Karpas-422 (cell line): Measurements from ENCODE around the gene BRI3BP. TPM values are rescaled to one million over a fixed set of nuclear protein-coding genes. Genes with fewer than 3 reads are reported as not detected.

Source experiments
- DNase-seq: peaks from one replicate; pipeline ENCODE4 v3.0.0-alpha.2; 2015
- H2AFZ ChIP-seq: fragments of 200-600 bp; sonication (generic); 2 replicates; pipeline ENCODE4 v1.6.1; 2014; ENCODE audit warnings: antibody characterized with exemption, low read length, mixed read lengths
- H3K27ac ChIP-seq: fragments of 200-600 bp; sonication (generic); 2 replicates; pipeline ENCODE4 v1.5.1; 2014; ENCODE audit warnings: mild to moderate bottlenecking, low read length, moderate library complexity
- H3K27me3 ChIP-seq: fragments of 200-600 bp; sonication (generic); 2 replicates; pipeline ENCODE4 v1.6.1; 2014; ENCODE audit warnings: low read length, mixed read lengths
- H3K36me3 ChIP-seq: fragments of 200-600 bp; sonication (generic); 2 replicates; pipeline ENCODE4 v1.6.1; 2014; ENCODE audit warnings: low read length, mixed read lengths; ENCODE audit not compliant: insufficient read depth
- H3K4me1 ChIP-seq: fragments of 200-600 bp; sonication (generic); 2 replicates; pipeline ENCODE4 v1.6.1; 2014; ENCODE audit warnings: mild to moderate bottlenecking, low read length, mixed read lengths
- H3K4me2 ChIP-seq: fragments of 200-600 bp; sonication (generic); 2 replicates; pipeline ENCODE4 v1.6.1; 2014; ENCODE audit warnings: low read length, low read depth, mild to moderate bottlenecking; ENCODE audit not compliant: poor library complexity, severe bottlenecking
- H3K4me3 ChIP-seq: fragments of 200-600 bp; sonication (generic); 2 replicates; pipeline ENCODE4 v1.5.1; 2014; ENCODE audit warnings: mild to moderate bottlenecking, antibody characterized with exemption, low read length, mixed read lengths
- H3K79me2 ChIP-seq: fragments of 200-600 bp; sonication (generic); 2 replicates; pipeline ENCODE4 v1.6.1; 2014; ENCODE audit warnings: mild to moderate bottlenecking, low read length, mixed read lengths
- H3K9ac ChIP-seq: fragments of 200-600 bp; sonication (generic); 2 replicates; pipeline ENCODE4 v1.6.0; 2014; ENCODE audit warnings: low read length
- H3K9me2 ChIP-seq: fragments of 200-600 bp; sonication (generic), shearing (Covaris generic); replicated peaks from 2 replicates; pipeline ENCODE4 v1.6.0; 2014; ENCODE audit warnings: mild to moderate bottlenecking, low read length, moderate library complexity; ENCODE audit not compliant: insufficient read depth
- H3K9me3 ChIP-seq: fragments of 300-700, 200-600 bp; sonication (generic); 2 replicates; pipeline ENCODE4 v1.6.1; 2014; ENCODE audit warnings: low read length, mixed read lengths
- H4K20me1 ChIP-seq: fragments of 200-600 bp; sonication (generic); 2 replicates; pipeline ENCODE4 v1.6.1; 2014; ENCODE audit warnings: mild to moderate bottlenecking, antibody characterized with exemption, low read length, low read depth; ENCODE audit not compliant: insufficient read depth
- small RNA-seq: library from RNA; depleted of rRNA; stranded (forward); fragments of <200 nt; gene quantifications from one replicate; pipeline ENCODE3, GENCODE V24; 2014
- total RNA-seq: library from RNA; depleted of rRNA; stranded (reverse); fragments of >200 nt; shearing (Covaris generic); gene quantifications from 2 replicates; pipeline ENCODE4 v1.2.3, GENCODE V29; 2014; ENCODE audit warnings: low replicate concordance; rRNA removed

Gene BRI3BP
- total RNA-seq, 1 experiment from 2014 or later: 52.9 TPM

DNA sequence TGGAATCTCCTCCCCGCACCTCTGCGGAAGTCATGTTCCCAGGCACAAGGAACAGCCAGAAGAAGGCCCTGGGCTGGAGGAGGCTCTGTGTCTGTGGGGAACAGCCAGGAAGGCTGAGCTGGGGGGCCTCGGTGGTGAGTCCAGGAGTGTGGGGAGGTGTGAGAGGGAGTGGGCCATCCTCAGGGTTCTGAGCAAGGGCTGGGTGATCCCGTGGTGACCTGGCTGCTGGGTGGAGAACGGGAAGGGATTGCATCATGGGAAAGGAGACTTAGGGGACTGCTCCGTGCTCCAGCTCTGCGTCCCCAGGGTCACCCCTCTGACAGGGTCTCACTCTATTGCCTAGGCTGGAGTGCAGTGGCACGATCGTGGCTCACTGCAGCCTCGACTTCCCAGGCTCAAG is 85.6 kb downstream of the BRI3BP start:
- Histone ChIP-seq H3K9me3 (no peaks in the 10 kb centered on the region), H3K27ac (no peak overlapping the region), H3K79me2 (no peaks in the 10 kb centered on the region), H3K9me2 (no peaks in the 10 kb centered on the region), H3K27me3 (no peaks in the 10 kb centered on the region), H2AFZ (no peak overlapping the region), H3K4me1 (no peaks in the 10 kb centered on the region), H3K9ac (no peak overlapping the region), H3K4me2 (no peak overlapping the region), H4K20me1 (no peaks in the 10 kb centered on the region), H3K4me3 (no peak overlapping the region), H3K36me3 (no peaks in the 10 kb centered on the region; the same call in 1 of the 2 replicates)
- no peak for DNase-seq

DNA sequence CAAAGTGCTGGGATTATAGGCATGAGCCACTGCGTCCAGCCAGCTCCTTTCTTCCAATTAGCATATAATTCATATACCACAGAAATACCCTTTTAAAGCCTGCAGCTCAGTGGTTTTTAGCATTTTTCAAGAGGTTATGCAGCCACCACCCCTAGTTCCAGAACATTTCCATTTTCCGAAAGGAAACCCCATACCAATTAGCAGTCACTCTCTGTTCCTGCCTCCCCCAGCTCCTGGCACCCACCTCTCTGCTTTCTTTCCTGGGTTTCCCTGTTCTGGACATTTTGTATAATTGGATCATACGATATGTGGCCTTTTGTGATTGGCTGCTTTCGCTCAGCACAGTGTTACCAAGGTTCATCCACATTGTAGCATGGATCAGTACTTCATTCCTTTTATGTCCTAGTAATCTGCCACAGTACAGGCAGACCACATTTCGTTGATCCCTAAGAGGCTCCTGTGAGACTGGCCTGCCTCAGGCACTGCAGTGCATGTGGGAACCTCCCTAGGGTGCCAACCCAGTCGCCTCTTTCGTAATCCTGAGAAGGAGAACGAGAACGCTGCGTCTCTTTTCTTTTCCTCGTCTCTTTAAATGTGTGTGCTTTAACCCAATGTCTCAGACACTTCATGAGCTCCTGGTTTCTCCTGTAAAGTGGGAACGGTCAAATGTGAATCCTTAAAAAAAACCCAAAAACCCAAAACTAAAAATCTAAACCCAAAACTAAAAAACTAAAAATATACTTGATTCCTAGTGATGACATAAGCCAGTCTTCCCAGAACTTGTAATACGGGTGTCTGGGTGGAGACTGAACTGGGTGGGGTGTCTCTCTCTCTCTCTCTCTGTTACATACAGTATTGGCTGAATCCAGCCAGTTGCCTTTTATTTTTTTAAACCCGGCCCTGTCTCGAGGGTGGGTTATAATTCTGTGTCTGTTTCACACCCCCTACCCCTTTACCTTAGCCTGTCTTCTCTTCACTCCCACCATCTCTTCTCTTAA is 86.5 kb downstream of the BRI3BP start:
- Histone ChIP-seq H3K27ac (no peak overlapping the region), H4K20me1 (no peaks in the 10 kb centered on the region), H3K9me2 (no peaks in the 10 kb centered on the region), H3K4me3 (no peak overlapping the region), H2AFZ (no peak overlapping the region), H3K9me3 (no peaks in the 10 kb centered on the region), H3K79me2 (no peaks in the 10 kb centered on the region), H3K27me3 (no peaks in the 10 kb centered on the region), H3K4me2 (no peak overlapping the region), H3K4me1 (no peaks in the 10 kb centered on the region), H3K36me3 (no peaks in the 10 kb centered on the region; the same call in 1 of the 2 replicates), H3K9ac (no peak overlapping the region)
- DNase-seq: no peak

Small RNA genes within 50 kb of the gene (small RNA-seq; reads per million reads assigned to genes)
- not detected for gene AC122688.1

Other genes with a start within 250 kb of the BRI3BP start
- 91.7 and 102 TPM in 2 replicates for gene SCARB1, start 129.8 kb upstream of the BRI3BP start, total RNA-seq
- 603 and 914 TPM in 2 replicates for gene UBC, start 79.0 kb upstream of the BRI3BP start, total RNA-seq
- gene DHX37, start 4.5 kb upstream of the BRI3BP start, total RNA-seq: 10.8 and 23.7 TPM in 2 replicates
- 17.8 and 22.1 TPM in 2 replicates for gene AACS, start 71.8 kb downstream of the BRI3BP start, total RNA-seq
- gene TMEM132B, start 192.7 kb downstream of the BRI3BP start, total RNA-seq: 0.48 and 0.65 TPM in 2 replicates